Lower leg skin (tissue), 4 donors: ENCODE data around the gene TERT. TPM values are rescaled to one million over a fixed set of nuclear protein-coding genes. Genes with fewer than 3 reads are reported as not detected.

ENCODE experiments used
- DNase-seq, 2 donors: peaks; one replicate each; pipeline ENCODE4 v3.0.0-alpha.2; 2019; ENCODE audit warnings: low spot score in 2 of 2
- H3K4me3 ChIP-seq: fragments of 200-600 bp; sonication (generic); 2 replicates; pipeline ENCODE4 v1.5.1; 2017; ENCODE audit warnings: mild to moderate bottlenecking, low read depth; ENCODE audit not compliant: poor library complexity, severe bottlenecking
- POLR2A ChIP-seq, 2 donors: fragments of 450-650 bp; IDR thresholded peaks; one replicate each; pipeline ENCODE4 v1.6.1; 2016 to 2017; ENCODE audit warnings: antibody characterized with exemption in 2 of 2, mild to moderate bottlenecking in 1 of 2, moderate library complexity in 1 of 2
- WGBS, 2 donors: methylation state at CpG; one replicate each; pipeline ENCODE4 v1.1.5; 2018; 5-methylcytosine and 5-hydroxymethylcytosine counted together
- intact Hi-C: fragments of 100-400 bp; cut with DNase I; formaldehyde crosslinking; loops from one replicate; pipeline ENCODE4 v1.15.0; 2023; ENCODE audit warnings: low total_unique reads
- total RNA-seq, 4 donors: library from RNA; depleted of rRNA; stranded (reverse); fragments of >200 nt; gene quantifications; one replicate each; pipeline ENCODE4 v1.1.0, GENCODE V29; 2016
- TF ChIP-seq, protein P1 (sequence below), 3 donors: fragments of 450-650 bp; IDR thresholded peaks; one replicate each; pipeline ENCODE4 v1.5.1; 2016; ENCODE audit warnings: antibody characterized with exemption in 3 of 3, mild to moderate bottlenecking in 3 of 3, moderate library complexity in 2 of 3

TERT gene
- total RNA-seq, 4 donors from 2014 or later = 0.13 to 0.38 TPM; not detected in 2

- TF ChIP-seq, protein P1, sequence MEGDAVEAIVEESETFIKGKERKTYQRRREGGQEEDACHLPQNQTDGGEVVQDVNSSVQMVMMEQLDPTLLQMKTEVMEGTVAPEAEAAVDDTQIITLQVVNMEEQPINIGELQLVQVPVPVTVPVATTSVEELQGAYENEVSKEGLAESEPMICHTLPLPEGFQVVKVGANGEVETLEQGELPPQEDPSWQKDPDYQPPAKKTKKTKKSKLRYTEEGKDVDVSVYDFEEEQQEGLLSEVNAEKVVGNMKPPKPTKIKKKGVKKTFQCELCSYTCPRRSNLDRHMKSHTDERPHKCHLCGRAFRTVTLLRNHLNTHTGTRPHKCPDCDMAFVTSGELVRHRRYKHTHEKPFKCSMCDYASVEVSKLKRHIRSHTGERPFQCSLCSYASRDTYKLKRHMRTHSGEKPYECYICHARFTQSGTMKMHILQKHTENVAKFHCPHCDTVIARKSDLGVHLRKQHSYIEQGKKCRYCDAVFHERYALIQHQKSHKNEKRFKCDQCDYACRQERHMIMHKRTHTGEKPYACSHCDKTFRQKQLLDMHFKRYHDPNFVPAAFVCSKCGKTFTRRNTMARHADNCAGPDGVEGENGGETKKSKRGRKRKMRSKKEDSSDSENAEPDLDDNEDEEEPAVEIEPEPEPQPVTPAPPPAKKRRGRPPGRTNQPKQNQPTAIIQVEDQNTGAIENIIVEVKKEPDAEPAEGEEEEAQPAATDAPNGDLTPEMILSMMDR (IDR thresholded peaks at IDR 0.05) = no peak
- no peak for TF ChIP-seq POLR2A (IDR thresholded peaks at IDR 0.05)
- intact Hi-C loops = no loop called here
- WGBS, 2 donors = 59 to 68% methylated on average over 8 to 16 of the region's 24 CpGs
- DNase-seq = no peak
- no peak overlapping the region for H3K4me3 ChIP-seq
These were observed 86.0 kb downstream of the TERT start for GRCh38 chr5:1208743-1209488.

- 59 to 61% methylated on average over 14 to 16 of the region's 17 CpGs for WGBS, 2 donors
- no peak for TF ChIP-seq POLR2A (IDR thresholded peaks at IDR 0.05)
- TF ChIP-seq, protein P1 (IDR thresholded peaks at IDR 0.05) = no peak
- intact Hi-C loops = no loop called here
- DNase-seq = no peak
- no peak overlapping the region for H3K4me3 ChIP-seq
These were observed 86.6 kb downstream of the TERT start for GRCh38 chr5:1208221-1208742.

DNA sequence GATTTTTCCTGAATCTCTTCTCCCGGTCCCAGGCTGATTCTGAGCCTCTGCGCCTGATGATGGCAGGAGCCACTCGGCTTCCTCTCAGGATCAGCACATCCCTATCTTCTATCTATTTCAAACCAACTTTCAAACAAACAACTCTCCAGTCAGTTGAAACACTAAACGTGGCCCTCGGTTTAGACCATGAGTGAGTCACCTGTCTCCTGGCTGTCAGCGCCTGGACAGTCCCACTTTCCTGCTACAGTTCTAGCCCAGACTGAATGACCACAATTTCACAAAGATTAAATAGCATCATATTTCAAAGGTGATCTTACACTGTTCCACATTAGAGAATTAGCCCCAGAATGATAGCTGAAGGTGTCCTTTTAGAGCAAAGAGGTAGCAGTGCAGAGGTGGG is 87.3 kb downstream of the TERT start:
- TF ChIP-seq, protein P1 (IDR thresholded peaks at IDR 0.05) = no peak
- TF ChIP-seq POLR2A (IDR thresholded peaks at IDR 0.05) = no peak
- intact Hi-C loops = no loop called here
- no peak for DNase-seq
- WGBS, 2 donors = 59 to 67% methylated on average over 6 of the region's 6 CpGs
- no peak overlapping the region for H3K4me3 ChIP-seq

- WGBS, 2 donors = 65 to 75% methylated on average over 26 to 39 of the region's 49 CpGs
- no peak for DNase-seq
- H3K4me3 ChIP-seq = no peak overlapping the region
- intact Hi-C loops = no loop called here
- TF ChIP-seq, protein P1 (IDR thresholded peaks at IDR 0.05) = no peak
- TF ChIP-seq POLR2A (IDR thresholded peaks at IDR 0.05) = no peak
These were observed 88.1 kb downstream of the TERT start for GRCh38 chr5:1206521-1207412.

GRCh38 chr5:1205255-1206180 is 89.3 kb downstream of the TERT start:
- no peak for TF ChIP-seq POLR2A (IDR thresholded peaks at IDR 0.05)
- TF ChIP-seq, protein P1 (IDR thresholded peaks at IDR 0.05) = no peak
- DNase-seq = no peak
- no peak overlapping the region for H3K4me3 ChIP-seq
- WGBS, 2 donors = 61 to 62% methylated on average over 11 of the region's 11 CpGs
- intact Hi-C loops = no loop called here
